ENCODE results near the gene WNT8B. TPM values are rescaled to one million over a fixed set of nuclear protein-coding genes. Genes with fewer than 3 reads are reported as not detected.

The WNT8B gene
- total and polyA plus RNA-seq, 9 of the 15 experiments (the other 6 are each of a cell fraction or from before 2014, with no cell fraction given): not detected

GRCh38 chr10:100481462-100482081, 18.8 kb downstream of the WNT8B start:
- no peak overlapping the region for H3K27ac ChIP-seq (ENCODE audit: extremely low read depth, low read depth, low read length)
- peaks cover 7% of the 10 kb centered on the region; the same call in 1 of the 2 replicates for H4K20me1 ChIP-seq (replicated peaks; ENCODE audit: control insufficient read depth, insufficient read depth, low read length)
- POLR2A ChIA-PET: interaction anchor here (0.6 to 1.4 kb wide), 4 partner anchors 13 to 427 kb away, joined by 3 to 12 read pairs (median 4); no protein-coding TSS in a partner anchor
- no peaks in the 10 kb centered on the region for H3K9me3 ChIP-seq (replicated peaks; ENCODE audit: control insufficient read depth, insufficient read depth, low read depth, low read length)
- whole genome bisulfite sequencing (ENCODE audit: insufficient coverage, low coverage, missing lambda C conversion rate): 4% methylated on average over 19 of the region's 19 CpGs
- in situ Hi-C loops (cut with MboI): no loop called here
- H3K4me2 ChIP-seq (ENCODE audit: insufficient read depth, low read length): peak overlapping the region; percentile 58
- CTCF ChIA-PET (ENCODE audit: low intra/inter-chr PET ratio): interaction anchor here (0.7 kb wide), 1 partner anchor 48 kb away, joined by 3 read pairs; no protein-coding TSS in a partner anchor
- no peaks in the 10 kb centered on the region for H3K36me3 ChIP-seq (ENCODE audit: control insufficient read depth, insufficient read depth, low read length)
- peaks cover 9 to 23% of the 10 kb centered on the region in 2 experiments; a peak in 4 of 5 replicates for H3K27me3 ChIP-seq (ENCODE audit: control insufficient read depth in 2 of 2, insufficient read depth in 2 of 2, low read length in 2 of 2)
- H3K9ac ChIP-seq (ENCODE audit: insufficient read depth in 1 of 2, low read depth in 2 of 2, low read length in 2 of 2): no peak overlapping the region
- H3K9me1 ChIP-seq (ENCODE audit: control insufficient read depth, insufficient read depth, low read length): no peaks in the 10 kb centered on the region
- FAIRE-seq (peak; percentile 76), DNase-seq (ENCODE audit: extremely low read depth in 1 of 4, low spot score in 3 of 4) (peak; percentile 64 to 79 (median 75)), ATAC-seq (peak; percentile 95)
- peaks cover 0 to 8% of the 10 kb centered on the region in 2 experiments; a peak in 3 of 5 replicates for H3K4me1 ChIP-seq (replicated peaks in 1 of 2; ENCODE audit: control insufficient read depth in 2 of 2, insufficient read depth in 2 of 2, low read length in 2 of 2)
- no peak overlapping the region for H3K4me3 ChIP-seq
- no TSS peak for BruUV-seq (replicated peaks)
- peak overlapping the region; percentile 60 for H2AFZ ChIP-seq (ENCODE audit: low read depth, low read length)
- intact Hi-C loops (cut with micrococcal nuclease): no loop called here
- no peaks in the 10 kb centered on the region for H3K79me2 ChIP-seq (ENCODE audit: control insufficient read depth, insufficient read depth, low read length)
- TF ChIP-seq HOXB6 (CRISPR knock-in tag; IDR thresholded peaks at IDR 0.05; ENCODE audit: borderline replicate concordance): no peak
- 0 out of 2 replicates have a peak, but pooled peaks have one; percentile 56 for TF ChIP-seq HNRNPL (IDR thresholded peaks at IDR 0.05; ENCODE audit: low read depth, low read length)
- TF ChIP-seq NR2C2 (CRISPR knock-in tag; IDR thresholded peaks at IDR 0.05): no peak
- no peak for TF ChIP-seq NR2C2 (tag; IDR thresholded peaks at IDR 0.05)
- peak; percentile 93 for TF ChIP-seq CREM (IDR thresholded peaks at IDR 0.05; ENCODE audit: low read depth)
- no peak for TF ChIP-seq HIVEP1 (CRISPR knock-in tag; IDR thresholded peaks at IDR 0.05)
- no peak for TF ChIP-seq HDGF (IDR thresholded peaks at IDR 0.05)
- TF ChIP-seq CHD2 (IDR thresholded peaks at IDR 0.05; ENCODE audit: low read depth, low read length): 0 out of 2 replicates have a peak, but pooled peaks have one; percentile 29
- TF ChIP-seq CHAMP1 (IDR thresholded peaks at IDR 0.05): no peak
- TF ChIP-seq NFYB (IDR thresholded peaks at IDR 0.05; ENCODE audit: extremely low read depth, insufficient read length): peak; percentile 98
- no peak for TF ChIP-seq MBD1 (CRISPR knock-in tag; IDR thresholded peaks at IDR 0.05)
- no peak for TF ChIP-seq ATF4 (CRISPR knock-in tag; IDR thresholded peaks at IDR 0.05)
- TF ChIP-seq ZNF696 (CRISPR knock-in tag; conservative IDR thresholded peaks at IDR 0.05): no peak
- TF ChIP-seq CEBPG (CRISPR knock-in tag; IDR thresholded peaks at IDR 0.05): no peak
- TF ChIP-seq CEBPG (tag; conservative IDR thresholded peaks at IDR 0.05 in 1 of 2, IDR thresholded peaks at IDR 0.05 in 1 of 2): no peak
- TF ChIP-seq FOS (IDR thresholded peaks at IDR 0.05; ENCODE audit: extremely low read depth, insufficient read length): peak; percentile 75
- no peak for TF ChIP-seq ZNF217 (CRISPR knock-in tag; IDR thresholded peaks at IDR 0.05)
- TF ChIP-seq CREB1 (IDR thresholded peaks at IDR 0.05): peak; percentile 85
- peak; percentile 89 for TF ChIP-seq CREB1 (CRISPR knock-in tag; IDR thresholded peaks at IDR 0.05)
